AG10803 (cell line): Measurements from ENCODE around the gene ATAD3C.

ENCODE experiments used
- DNase-seq: peaks from one replicate; pipeline ENCODE4 v3.0.0; 2010; ENCODE audit warnings: low read depth
- H3K4me3 ChIP-seq: 2 replicates; pipeline ENCODE4 v1.5.1; 2011; ENCODE audit warnings: mild to moderate bottlenecking, low read length, control low read depth
- CTCF ChIP-seq: conservative IDR thresholded peaks from 2 replicates; pipeline ENCODE4 v1.5.1; 2011; ENCODE audit warnings: mild to moderate bottlenecking, low read length, control low read depth, inconsistent platforms

The ATAD3C gene

GRCh38 chr1:1421147-1421906 is 28.2 kb upstream of the ATAD3C start, which contains the start of gene ANKRD65:
TSS of gene ANKRD65 (minus strand) at chr1:1421276. CDS start at chr1:1421005, 271 bp downstream.
- no peak for TF ChIP-seq CTCF
- no peak for DNase-seq
- no peak within 1 kb of the TSS for H3K4me3 ChIP-seq

DNA sequence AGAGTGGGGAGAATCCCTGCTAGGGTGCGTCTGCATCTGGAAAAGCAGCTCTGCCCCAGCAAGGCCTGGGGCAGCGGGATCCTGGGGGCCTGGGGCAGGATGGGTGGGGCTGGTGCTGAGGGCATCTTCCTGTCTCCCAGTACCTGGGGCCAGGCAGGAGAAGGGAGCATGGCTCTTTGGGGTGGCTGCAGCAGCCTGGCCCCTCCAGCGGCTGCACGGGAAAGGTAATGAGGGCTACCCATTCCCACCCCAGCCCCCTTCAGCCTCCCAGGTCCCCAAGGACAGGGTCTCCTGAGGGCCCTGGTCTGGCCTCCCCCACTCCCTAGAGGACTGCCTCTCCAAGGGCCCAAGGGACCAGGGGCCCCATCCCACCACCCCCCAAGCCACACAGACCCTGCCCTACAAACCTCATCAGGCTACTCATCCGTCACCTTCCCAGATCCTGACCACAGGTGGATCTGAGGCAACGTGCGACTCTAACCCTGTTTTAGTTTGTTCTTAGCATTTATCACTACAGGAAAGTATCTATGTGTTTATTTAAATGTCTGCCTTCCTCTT is 27.5 kb upstream of the ATAD3C start:
- no peak overlapping the region for H3K4me3 ChIP-seq
- TF ChIP-seq CTCF: no peak
- DNase-seq: no peak

GRCh38 chr1:1422465-1423244 is 26.8 kb upstream of the ATAD3C start:
- no peak overlapping the region for H3K4me3 ChIP-seq
- no peak for TF ChIP-seq CTCF
- no peak for DNase-seq

GRCh38 chr1:1423245-1423597 is 26.3 kb upstream of the ATAD3C start:
- DNase-seq: no peak
- H3K4me3 ChIP-seq: no peak overlapping the region
- TF ChIP-seq CTCF: no peak

DNA sequence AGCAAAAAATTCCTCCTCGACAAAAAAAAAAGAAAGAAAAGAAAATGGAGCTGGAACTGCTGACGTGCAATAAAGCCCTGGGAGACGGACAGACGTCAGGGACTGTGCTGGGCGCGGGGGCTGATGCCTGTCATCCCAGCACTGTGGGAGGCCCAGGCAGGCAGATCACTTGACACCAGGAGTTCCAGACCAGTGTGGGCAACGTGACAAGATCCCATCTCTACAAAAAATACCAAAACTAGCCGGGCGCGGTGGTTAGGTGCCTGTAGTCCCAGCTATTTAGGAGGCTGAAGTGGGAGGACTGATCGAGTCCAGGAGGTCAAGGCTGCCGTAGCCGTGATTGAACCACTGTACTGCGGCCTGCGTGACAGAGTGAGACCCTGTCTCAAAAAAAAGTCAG is 24.8 kb upstream of the ATAD3C start:
- TF ChIP-seq CTCF: no peak
- no peak overlapping the region for H3K4me3 ChIP-seq
- no peak for DNase-seq

GRCh38 chr1:1425426-1425752 is 24.1 kb upstream of the ATAD3C start:
- no peak for DNase-seq

More at GRCh38 chr1:1425426-1425752, 24.1 kb upstream of the ATAD3C start:
- TF ChIP-seq CTCF: no peak
- no peak overlapping the region for H3K4me3 ChIP-seq
